ENCODE results near the gene MRPL10.

MRPL10 gene

DNA sequence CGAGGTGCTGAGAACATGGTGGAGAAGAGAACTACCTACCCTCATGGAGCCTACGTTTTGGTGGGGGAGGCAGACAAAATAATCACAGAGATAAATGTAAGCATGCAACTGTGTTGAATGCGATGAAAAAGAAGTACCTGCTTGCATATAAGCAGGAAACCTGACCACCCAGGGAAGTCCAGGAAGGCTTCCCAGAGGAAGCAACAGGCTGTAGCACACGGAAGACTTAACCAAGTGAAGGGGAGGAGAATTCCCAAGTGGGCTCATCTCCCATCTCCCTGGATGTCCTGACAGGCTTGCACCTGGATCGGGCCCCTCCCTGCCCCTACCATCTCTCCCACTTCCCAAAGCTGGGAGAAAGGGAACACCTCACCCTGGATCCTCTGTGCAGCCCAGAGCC lies 7.7 kb upstream of the MRPL10 start:
- no peak for DNase-seq

DNA sequence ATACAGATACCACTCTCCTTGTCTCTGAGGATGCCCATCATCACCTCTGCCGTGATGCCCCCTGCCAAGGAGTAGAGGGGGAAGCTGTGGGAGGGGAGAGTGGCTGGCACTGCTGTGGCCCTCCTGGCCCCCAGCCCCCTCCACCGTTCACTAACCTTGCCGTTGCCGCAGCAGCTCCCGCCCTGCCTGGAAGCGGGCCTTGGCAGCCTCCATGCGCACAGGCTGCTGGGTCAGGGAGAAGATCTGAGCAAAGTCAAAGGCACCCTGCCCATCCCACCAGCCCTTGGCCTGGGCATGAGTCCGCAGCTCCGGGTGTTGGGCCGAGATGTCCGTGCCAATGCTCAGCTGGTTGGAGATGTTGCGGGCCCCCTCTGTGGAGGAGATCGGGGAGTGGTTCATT lies 7.3 kb upstream of the MRPL10 start:
- no peak for DNase-seq

DNA sequence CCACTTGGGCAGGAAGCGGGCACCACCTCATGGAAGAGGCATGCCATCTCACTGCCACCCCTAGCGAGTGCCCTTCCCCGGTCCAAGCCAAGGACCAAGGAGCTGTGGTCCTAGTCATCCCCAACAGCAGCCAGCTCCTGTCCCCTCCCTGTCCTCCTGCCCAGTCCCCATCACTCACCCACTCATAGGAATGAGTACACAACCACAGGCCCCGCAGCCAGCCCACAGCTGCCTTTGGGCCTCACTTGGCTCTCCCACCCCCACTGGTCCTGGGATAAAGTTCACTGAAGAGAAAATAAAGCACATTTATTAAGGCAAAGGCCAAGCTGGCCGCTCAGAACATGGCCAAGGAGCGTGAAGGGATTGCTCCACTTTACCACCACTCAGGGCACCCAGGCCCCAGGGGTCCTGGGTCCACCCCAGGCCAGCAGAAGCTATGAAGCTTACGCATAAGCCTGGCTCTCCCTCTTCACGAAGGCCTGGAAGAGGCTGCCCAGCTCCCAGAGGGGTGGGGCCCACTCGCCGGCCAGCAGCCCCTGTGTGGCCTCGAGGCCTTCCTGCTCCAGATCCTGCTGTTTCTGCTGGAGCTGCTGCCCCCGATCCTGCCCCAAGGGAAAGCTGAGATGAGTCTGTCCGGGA lies 6.2 kb upstream of the MRPL10 start:
- DNase-seq = no peak

DNA sequence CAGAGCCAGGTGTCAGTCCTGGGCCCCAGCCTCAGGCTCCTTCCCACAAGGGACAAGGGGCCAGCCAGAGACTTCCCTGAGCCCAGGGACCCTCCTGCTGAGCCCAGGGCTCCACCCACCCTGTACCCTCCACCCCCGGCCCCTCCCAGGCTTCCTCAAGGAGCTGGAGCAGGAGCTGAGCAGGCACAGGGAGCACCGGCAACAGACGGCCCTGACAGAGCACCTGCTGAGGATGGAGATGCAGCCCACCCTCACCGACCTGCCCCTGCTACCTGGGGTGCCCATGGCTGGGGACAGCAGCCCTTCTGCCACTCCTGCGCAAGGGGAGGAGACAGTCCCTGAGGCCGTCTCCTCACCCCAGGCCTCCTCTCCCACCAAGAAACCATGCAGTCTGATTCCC lies 5.3 kb upstream of the MRPL10 start:
- no peak for DNase-seq

DNA sequence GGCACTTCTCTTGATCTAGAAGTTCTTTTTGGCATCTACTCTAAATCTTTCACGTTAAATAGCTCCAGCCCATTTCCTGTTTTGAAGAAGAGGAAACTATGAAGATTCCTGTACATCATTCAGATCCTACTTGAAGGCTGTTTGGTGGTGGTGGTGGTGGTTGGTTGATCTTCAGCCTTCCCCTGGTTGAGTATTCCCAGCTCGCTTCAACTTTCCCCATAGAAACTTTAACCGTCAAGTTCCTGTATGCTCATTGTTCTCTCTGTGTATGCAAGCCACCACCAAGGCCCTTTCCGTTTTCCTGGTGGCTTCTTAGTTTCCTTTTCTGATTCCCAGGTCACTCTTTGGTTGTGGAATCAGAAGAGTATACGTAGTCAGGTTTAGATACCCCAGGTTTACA lies 3.4 kb upstream of the MRPL10 start:
- DNase-seq = no peak

DNA sequence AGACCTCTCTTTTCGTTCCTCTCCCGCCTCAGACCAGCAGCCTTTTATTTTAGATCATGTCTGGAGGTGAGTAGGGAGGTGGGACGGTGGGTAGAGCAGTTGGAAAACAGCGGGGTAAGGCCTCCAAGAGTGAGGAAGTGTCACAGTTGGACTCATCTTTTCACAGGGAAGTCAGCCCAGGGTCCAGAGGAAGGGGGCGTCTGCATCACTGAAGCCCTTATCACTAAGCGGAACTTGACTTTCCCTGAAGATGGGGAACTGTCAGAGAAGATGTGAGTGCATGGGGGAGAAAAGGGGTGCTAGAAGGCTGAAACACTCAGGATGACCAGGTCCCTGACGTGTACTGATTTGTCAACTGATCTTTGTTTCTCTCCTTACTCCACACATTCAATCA lies 590 bp upstream of the MRPL10 start:
- no peak for DNase-seq

DNA sequence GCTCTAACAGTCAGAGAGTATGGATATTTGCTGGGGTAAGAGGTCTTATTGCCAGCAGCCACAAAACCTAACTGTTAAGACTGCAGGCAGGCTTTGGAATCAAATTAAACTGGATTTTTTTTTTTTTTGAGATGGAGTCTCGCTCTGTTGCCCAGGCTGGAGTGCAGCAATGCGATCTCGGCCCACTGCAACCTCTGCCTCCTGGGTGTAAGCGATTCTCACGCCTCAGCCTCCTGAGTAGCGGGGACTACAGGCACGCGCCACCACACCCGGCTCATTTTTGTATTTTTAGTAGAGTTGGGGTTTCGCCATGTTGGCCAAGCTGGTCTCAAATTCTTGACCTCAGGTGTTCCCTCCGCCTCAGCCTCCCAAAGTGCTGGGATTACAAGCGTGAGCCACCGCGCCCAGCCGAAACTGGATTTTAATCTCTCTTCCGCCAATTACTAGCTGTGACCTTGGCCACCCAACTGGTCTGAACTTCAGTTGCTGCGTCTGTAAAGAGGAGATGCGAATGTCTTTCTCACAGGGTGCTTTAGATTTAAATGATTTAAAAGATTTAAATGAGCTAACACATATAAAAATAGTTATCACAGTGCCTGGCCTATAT lies 842 bp downstream of the MRPL10 start:
- no peak for DNase-seq

DNA sequence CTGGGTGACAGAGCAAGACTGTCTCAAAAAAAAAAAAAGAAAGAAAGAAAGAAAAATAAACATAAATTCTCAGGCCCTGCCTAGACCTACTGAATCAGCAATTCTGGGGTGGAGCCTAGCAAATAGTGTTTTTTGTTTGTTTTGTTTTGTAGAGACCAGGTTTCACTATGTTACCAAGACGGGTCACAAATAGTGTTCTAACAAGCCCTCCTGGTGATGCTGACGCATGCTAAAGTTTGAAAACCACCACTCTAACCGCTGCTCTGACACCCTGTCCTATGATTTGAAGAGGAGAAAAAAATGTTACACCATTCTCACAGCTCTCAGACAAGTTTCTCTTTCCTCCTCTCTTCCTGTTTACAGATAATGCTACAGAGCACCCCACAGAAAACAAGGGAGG lies 1.5 kb downstream of the MRPL10 start:
- DNase-seq = no peak

DNA sequence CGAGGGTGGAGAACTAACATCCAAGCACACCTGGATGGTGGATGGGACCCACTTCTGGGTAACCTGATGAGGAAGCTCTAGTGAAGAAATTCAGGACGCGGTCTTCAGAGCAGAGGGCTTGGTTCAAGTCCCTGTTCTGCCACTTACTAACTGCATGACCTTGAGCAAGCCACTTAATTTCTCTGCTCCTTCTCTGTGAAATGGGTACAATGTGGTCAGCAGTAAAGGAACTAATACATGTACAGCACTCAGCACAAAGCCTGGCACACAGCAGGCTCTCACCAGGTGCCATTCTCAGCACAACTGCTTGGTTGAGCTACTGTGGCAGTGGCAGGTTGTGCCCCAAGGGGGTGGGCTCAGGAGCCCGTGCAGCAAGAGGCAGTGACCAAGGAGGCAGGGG lies 7.8 kb downstream of the MRPL10 start:
- no peak for DNase-seq

DNA sequence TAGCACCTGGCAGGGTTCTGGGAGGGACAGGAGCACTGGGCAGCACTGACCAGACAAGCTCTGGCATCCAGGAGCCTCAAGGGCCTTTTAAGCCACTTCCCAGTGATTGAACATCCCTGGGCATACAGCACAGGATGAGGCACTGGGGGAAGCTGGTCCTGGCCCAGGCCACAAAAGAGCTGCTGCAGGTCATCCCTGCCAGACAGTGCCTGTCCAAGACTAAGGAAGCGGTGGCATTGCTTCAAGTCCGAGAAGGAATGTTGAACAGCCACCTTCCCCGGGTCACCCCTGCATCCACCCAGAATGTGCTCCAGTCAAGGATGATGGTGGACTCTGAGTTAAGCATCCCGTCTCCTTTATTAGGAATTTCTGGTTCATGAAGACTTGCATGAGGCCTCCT lies 8.6 kb downstream of the MRPL10 start:
- no peak for DNase-seq

DNA sequence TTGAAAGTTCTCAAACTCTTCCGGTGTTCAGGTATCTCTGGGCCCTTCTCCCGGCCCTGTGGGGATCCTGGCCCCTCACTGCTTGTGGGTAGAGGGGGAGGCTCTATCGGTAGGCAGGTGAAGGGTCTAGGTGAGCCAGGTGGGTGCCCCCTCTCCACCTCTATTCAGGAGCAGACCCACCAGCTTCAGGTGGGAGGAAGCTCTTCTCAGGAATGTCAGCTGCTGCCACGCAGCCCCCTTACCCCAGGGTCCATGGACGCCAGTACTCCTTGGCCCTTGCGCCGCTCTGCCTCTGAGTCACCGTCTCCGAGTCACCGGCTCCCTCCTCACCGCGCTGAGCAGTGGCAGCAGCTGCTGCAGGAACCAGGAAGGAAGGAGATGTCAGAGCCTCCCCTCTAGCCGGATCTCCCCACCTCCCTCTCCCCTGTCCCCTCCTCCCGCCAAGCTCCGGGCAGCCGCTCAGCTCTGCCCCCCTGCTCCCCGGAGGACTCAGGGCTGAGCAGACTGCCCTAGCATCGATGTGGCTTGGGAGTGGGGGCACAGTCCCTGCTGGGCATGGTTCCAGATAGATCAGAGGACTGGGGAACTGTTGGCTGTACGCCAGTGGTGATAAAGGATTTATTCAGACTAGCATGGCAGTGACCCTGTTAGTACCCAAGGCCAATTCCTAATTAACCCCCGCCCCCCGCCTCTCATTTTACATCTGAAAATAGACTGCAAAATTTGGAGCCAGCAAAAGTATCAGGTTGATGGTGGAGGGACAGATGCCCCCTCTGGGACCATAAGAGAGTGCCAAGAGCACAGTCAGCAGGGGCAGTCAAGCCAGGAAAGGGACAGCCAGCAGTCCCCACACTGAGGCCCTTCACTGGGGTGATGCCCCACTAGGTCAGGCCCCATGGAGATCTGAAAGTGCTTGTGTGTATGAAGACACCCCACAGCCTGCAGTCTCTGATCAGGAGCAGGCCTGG lies 9.6 kb downstream of the MRPL10 start, which contains the start of gene OSBPL7:
TSS of gene OSBPL7 (minus strand) at position 371 of the 968 bp plus-strand sequence. CDS start 1,516 bp downstream, outside the sequence.
- DNase-seq = peak; percentile 83

DNA sequence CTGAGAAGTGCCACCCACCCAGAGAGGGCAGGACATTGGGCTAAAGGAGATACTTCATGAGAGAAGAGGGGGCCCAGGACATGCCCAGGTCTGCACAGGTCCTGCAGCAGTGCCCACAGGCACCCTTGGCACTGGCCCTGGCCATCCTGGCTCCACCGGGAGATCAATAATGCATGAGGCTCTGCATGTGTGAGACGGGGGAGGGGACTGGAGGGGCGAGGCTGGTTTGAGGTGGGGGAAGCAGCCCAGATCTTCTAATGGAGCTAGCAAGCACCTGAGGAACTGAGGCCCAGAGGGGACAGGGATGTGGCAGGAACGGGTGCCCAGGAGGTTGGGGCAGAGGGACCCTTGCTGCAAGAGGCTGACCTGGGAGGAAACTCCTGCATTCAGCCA lies 10.3 kb downstream of the MRPL10 start:
- DNase-seq = no peak

DNA sequence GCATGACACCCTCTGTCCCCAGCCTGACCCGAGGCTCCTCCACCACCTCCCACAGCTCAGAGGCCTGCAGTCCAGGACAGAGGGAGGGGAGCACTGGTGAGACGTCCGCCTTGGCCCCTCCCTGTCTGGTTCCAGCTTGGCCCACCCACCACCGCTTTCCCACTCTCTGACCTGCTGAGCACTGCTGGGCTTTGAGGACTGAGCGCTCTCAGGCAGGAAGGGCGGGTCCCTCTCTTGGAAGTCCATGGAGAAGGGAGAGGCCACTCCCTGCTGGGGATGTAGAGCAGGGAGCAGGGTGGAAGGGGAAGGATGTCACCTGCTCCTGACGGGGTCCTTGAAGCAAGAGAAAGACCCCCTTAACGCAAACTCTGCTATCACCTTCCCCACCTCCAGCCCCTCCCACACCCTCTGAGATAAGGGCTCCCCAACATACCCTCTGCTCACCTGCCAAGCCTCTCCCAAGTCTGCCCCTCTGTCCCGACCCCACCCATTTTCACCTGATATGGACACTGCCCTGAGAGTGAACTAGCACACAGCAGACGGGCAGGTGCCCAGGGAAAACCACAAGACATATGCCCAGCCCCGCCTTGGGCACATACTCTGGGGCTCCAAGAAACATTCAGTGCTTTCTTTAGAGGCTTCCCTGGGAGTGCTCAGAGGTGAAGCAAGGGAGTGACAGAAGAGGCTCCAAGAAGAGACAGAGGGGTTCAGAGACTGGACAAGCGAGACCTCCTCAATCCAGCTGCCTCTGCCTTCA lies 11.1 kb downstream of the MRPL10 start:
- no peak for DNase-seq

DNA sequence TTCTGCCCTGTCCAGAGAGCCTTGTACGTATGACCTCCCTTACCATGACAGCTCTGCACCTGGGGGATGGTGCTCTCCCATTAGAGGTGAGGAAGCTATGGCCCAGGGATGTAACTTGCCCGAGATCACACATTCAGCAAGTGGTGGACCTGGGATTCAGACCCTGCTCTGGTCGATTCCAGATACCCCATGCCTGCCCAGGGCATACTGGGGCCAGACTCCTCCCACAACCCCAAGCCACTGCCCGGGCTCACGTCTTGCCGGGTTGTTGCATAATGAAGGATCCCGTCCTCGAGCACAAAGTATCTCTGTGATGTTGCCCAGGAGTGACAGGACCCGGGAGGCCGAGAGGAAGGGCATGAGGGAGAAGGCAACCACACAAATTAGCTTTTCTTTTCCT lies 11.9 kb downstream of the MRPL10 start:
- no peak for DNase-seq

DNA sequence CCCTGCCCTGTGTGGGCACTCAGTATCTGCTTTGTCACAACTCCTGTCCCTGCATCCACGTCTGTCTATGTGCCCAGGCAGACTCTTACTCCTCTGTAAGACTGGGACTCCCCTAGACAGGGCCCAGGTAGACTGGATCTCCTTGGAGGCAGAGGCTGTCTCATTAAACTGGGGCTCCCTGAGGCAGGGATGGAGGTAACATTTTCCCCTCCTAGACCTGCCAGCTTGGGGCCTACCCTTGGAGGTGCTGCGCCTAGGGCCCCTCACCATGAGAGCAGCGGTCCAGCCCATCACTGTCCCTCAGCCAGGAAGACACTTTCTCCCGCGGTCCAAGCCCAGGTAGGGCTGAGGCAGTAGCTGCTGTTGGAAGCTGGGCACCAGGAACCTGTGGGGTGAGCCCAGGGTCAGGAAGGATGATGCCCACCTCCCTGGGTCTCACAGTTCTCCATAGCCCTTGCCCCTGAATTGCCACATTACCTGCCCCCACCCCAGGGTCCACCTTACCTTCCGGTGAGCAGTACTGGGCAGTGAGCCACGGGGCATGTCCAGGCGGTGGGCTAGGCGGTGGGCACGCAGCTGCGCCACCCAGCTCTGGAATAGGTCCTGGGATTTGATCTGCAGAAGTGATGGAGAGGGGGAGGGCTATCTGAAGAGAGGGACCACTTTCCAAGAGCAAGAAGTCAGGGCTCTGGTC lies 13.2 kb downstream of the MRPL10 start:
- DNase-seq = no peak

DNA sequence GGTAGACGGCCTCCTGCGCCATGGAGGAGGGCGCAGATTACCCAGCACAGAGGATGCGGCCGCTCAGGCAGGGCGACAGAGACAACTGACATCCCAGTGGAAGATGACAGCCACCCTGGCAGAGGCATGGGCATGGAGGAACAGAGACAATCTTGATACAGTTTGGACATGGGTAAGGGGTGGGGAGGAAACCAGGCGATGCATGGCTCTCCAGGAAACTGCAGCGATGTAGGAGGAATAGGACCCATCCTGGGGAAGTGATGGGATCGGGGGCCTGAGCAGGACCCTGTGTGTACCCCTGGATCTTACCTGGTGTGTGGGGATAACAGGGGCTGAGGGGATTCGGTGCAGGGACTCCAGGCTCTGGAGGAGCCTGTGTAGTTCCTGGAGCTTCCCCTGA lies 14.4 kb downstream of the MRPL10 start:
- no peak for DNase-seq

DNA sequence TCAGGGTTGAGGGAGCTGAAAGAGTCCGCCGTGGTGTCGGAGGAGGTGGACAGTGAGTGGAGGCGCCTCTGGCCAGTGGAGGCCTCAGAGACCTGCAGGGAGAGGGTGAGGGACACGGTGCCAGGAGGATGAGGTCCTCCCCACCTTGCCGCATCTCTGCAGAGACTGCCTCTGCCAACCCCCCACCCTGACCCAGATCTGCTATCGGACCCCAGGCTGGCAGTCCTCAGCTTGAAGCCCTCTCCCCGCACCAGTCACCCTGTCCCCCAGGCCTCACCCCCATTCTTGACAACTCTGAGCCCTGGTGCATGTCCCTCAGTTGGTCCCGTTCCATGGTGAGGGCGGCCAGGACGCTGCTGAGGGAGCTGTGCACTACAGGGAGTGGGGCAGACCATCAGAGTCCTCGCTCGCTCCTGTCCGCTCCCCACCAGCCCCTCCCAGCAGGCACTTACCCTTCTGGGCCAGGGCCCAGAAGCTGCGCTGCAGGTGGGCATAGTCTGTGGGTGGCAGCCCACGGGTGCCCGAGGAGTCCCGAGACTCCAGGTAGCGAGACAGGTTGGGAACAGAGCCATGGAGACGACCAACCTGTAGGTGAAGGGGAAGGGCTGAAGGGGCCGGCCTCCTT lies 15.1 kb downstream of the MRPL10 start:
- no peak for DNase-seq

DNA sequence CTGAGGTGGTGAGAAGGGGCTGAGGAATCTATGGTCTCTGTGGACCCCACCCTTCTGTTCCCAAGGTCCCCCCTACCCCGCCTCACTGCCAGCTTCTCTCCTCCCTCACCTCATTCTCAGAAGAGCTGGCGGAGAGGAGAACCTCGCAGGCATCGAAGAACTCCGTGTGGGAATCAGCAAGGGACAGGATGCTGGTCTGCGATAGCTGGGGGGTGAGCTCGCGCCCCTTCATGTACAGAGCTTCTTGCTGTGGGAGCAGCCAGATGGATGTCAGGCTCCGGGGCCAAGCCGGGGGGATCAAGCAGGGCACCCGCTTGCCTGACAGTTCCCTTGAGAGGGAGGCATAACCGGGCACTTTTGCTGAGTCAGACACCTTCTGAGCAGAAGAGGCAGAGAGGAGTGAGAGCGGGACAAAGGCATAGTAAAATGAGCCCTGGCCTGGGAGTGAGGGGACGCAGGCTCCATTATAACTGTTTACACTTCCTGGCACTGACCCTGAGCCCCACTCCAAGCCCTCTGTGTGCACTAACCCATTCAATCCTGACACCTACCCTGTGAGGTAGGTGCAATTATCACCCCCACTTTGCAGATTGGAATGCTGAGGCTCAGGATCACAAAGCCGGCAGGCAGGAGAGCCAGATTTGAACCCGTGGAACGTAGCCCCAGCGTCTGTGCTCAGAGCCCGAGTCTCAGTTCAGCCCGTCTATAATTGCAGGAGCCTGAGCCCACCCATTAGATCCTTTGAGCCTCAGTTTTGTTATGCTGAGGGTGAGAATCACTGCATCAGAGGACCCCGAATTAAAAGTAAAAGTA lies 16.0 kb downstream of the MRPL10 start:
- no peak for DNase-seq

DNA sequence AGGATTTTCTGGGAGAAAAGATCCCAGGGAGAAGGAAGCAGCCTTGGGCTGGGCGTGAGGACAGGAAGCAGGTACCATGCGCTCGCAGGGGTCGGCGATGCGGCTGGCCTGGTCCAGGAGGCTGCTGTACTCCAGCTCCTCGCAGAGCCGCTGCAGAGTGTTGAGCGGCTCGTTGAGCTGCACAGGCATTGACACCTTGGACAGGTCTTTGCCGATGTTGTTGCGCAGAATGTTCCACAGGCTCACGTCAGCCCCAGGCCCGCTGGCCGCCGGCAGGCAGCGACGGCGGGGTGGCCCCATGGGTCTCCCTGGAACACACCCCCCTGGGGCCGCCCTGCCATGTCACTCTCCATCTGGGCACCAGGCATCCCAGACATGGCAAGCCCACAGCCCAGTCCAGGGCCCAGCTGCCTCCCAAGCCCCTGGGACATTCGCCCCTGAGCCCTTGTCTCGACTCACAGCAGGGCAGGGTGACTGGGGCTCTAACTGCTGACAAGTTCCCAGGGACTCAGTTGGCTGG lies 17.8 kb downstream of the MRPL10 start:
- DNase-seq = no peak

DNA sequence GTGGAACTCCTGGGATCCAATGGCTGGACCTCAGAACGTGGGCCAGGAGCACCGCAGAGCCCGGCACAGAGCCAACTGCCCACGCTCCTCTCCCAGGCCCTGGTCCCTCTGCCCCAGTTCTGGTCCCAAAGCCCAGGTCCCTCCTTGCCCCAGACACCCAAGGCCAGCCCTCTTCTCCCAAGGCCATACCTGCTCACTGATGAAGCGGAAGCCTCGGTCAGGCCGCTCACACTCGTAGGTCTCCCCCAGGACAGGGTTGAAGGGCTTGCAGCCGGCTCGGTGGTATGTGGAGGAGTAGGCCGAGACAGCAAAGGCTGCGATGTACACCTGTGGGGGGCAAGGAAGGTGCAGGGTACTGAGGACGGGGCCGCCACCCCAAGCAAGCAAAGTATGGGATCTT lies 18.3 kb downstream of the MRPL10 start:
- DNase-seq = no peak
